ENCODE results near the gene NOP58. TPM values are rescaled to one million over a fixed set of nuclear protein-coding genes. Genes with fewer than 3 reads are reported as not detected.

NOP58 gene, protein sequence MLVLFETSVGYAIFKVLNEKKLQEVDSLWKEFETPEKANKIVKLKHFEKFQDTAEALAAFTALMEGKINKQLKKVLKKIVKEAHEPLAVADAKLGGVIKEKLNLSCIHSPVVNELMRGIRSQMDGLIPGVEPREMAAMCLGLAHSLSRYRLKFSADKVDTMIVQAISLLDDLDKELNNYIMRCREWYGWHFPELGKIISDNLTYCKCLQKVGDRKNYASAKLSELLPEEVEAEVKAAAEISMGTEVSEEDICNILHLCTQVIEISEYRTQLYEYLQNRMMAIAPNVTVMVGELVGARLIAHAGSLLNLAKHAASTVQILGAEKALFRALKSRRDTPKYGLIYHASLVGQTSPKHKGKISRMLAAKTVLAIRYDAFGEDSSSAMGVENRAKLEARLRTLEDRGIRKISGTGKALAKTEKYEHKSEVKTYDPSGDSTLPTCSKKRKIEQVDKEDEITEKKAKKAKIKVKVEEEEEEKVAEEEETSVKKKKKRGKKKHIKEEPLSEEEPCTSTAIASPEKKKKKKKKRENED
- total RNA-seq, result 56.9 and 61.9 TPM in 2 replicates

DNA sequence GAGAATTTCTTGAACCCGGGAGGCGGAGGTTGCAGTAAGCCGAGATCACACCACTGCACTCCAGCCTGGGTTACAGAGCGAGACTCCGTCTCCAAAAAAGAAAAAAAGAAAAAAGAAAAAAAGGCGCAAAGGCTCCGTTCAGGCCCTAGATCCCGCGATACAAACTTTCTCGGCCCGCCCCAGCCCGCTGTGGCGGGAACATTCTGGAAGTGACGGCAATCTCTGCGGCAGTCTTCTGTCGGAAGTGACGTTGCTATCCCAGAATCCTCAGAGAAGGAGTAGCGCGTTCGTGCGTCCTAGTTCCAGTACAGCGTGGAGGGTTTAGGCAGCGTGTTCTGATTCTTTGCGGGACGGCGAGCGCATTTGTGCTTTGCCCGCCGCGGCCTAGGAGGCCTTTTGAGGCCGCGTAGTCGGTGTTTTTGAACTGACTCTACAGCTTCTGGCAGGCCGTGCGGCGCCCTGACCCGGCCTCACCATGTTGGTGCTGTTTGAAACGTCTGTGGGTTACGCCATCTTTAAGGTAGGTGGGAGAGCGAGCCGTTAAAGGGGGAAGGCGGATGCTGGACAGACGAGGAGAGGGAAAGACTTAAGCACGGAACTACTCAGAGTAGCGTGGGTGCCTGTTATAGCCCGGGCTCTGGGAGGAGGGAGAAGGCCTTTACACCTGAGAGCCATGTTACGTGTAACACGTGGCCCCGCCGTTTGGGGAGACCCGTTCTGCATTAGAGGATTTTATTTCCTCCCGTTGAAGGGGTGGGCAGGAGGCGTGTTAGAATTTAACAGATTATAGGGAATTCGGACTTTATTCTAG lies at the start of gene NOP58:
Gene NOP58 (plus strand): TSS at position 297 of the 811 bp plus-strand sequence. CDS start 179 bp downstream, at position 476.

DNA sequence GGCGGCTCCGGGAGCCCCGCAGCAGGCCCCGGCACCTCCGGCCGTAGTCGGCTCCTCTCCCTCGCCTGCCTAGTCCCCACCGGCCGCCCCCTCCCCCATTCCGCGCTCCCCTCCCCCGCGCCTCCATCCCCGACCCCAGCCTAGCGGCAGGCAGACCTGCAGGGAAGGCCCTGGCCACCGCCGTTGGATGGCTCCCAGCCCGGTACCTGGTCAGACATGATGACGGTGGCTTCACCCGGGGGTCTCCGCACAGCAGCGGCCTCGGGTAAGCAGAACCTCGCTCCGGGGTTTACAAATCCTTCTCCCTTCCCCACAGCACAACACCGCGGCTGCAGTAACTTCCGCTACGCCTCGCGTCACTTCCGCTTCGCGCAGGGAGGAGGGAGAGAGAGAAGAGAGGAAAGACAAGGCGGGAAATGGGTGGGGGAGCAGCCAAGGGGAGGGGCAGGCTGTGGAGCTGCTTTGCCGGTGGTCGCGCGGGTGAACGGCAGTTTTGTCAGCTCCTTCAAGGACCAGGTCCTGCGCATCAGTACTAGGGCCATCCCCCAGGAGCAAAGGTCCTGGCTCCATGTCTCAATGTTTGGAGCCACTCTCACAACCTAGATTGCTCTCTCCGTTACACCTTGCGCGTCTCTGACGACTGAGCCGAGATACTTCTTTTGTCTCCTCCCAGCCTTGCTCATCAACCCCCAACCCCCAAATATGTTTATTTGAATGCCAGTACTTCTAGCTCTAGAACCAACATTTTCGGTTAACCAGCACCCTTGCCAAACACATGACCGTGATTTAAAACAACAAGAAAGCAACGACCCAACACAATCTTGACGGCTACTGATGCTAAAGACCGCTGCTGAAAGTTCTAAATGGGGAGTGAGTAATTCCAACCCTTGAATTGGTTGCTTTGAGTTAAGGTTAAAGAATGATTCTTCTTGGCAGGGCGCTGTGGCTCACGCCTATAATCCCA lies 27.0 kb upstream of the NOP58 start, which contains the start of gene SUMO1:
Gene SUMO1 (minus strand): TSS at position 364 of the 964 bp plus-strand sequence. CDS start 146 bp downstream, at position 218.

Other genes with a start within 250 kb of the NOP58 start
- 6.8 and 7.0 TPM in 2 replicates for gene FZD7, start 231.9 kb upstream of the NOP58 start, total RNA-seq
- gene KIAA2012, start 192.5 kb upstream of the NOP58 start, total RNA-seq, result not detected in 2 replicates
- gene SUMO1, start 27.2 kb upstream of the NOP58 start, total RNA-seq, result 89.4 and 104 TPM in 2 replicates
- 11.9 and 21.7 TPM in 2 replicates for gene BMPR2, start 110.6 kb downstream of the NOP58 start, total RNA-seq